Thymus (tissue), 11 donors: Measurements from ENCODE around the gene ETFBKMT. TPM values are rescaled to one million over a fixed set of nuclear protein-coding genes. Genes with fewer than 3 reads are reported as not detected.
A peak's percentile ranks its signal among the peaks of the same experiment; 100 is the strongest.

Experiments
- DNase-seq, 9 donors: peaks; one replicate each; pipeline ENCODE4 v3.0.0-alpha.2; 2013; ENCODE audit warnings: low spot score in 9 of 9, low read depth in 6 of 9, missing footprints in 1 of 9
- H3K27ac ChIP-seq, 2 donors: one replicate each; pipeline ENCODE4 v1.5.1; 2013; ENCODE audit warnings: control low read depth in 1 of 2, low read depth in 1 of 2, low read length in 1 of 2, mild to moderate bottlenecking in 1 of 2, moderate library complexity in 1 of 2
- H3K27me3 ChIP-seq, 2 donors: one replicate each; pipeline ENCODE4 v1.5.1; 2013; ENCODE audit warnings: low read length in 1 of 2; ENCODE audit not compliant: control insufficient read depth in 2 of 2, insufficient read depth in 1 of 2
- H3K36me3 ChIP-seq, 2 donors: one replicate each; pipeline ENCODE4 v1.5.1; 2013; ENCODE audit warnings: low read length in 1 of 2, mild to moderate bottlenecking in 1 of 2, moderate library complexity in 1 of 2; ENCODE audit not compliant: control insufficient read depth in 2 of 2, insufficient read depth in 2 of 2
- H3K4me1 ChIP-seq, 2 donors: one replicate each; pipeline ENCODE4 v1.5.1; 2013; ENCODE audit warnings: low read length in 2 of 2; ENCODE audit not compliant: control insufficient read depth in 2 of 2, insufficient read depth in 2 of 2
- H3K4me3 ChIP-seq, 2 donors: one replicate each; pipeline ENCODE4 v1.5.1; 2013; ENCODE audit warnings: low read length in 2 of 2, control low read depth in 1 of 2, mild to moderate bottlenecking in 1 of 2
- H3K9me3 ChIP-seq, 2 donors: one replicate each; pipeline ENCODE4 v1.5.1; 2013; ENCODE audit warnings: low read length in 1 of 2, mild to moderate bottlenecking in 1 of 2; ENCODE audit not compliant: control insufficient read depth in 2 of 2, insufficient read depth in 1 of 2
- WGBS: extraction: QIAGEN DNeasy Blood & Tissue Kit; methylation state at CpG from one replicate; pipeline ENCODE4 v1.1.7; 2013; 5-methylcytosine and 5-hydroxymethylcytosine counted together
- polyA plus RNA-seq: library from polyadenylated mRNA; stranded (reverse); fragments of 200-250 nt; gene quantifications from one replicate; pipeline ENCODE4 v1.2.3, GENCODE V29; 2013
- total RNA-seq: library from RNA; stranded (reverse); fragments of 120-200 nt; gene quantifications from one replicate; pipeline ENCODE4 v1.2.4, GENCODE V29; 2013
- donor health status: healthy.

ETFBKMT gene
- total and polyA plus RNA-seq, 2 donors, result 0.94 to 1.5 TPM

- Histone ChIP-seq H3K27me3 (no peaks in the 10 kb centered on the region), H3K4me3 (no peak overlapping the region), H3K36me3 (no peaks in the 10 kb centered on the region), H3K9me3 (peaks cover 0 to 3% of the 10 kb centered on the region in 2 donors), H3K4me1 (no peaks in the 10 kb centered on the region), H3K27ac (no peak overlapping the region)
- 93% methylated on average over 16 of the region's 16 CpGs for WGBS
- DNase-seq, result peak in 1 of 9 donors; percentile 13
These were observed 29.4 kb upstream of the ETFBKMT start for GRCh38 chr12:31629756-31630732.

- DNase-seq, result no peak
- Histone ChIP-seq H3K27me3 (no peaks in the 10 kb centered on the region), H3K9me3 (peaks cover 0 to 3% of the 10 kb centered on the region in 2 donors), H3K36me3 (no peaks in the 10 kb centered on the region), H3K4me1 (no peaks in the 10 kb centered on the region), H3K4me3 (no peak overlapping the region), H3K27ac (no peak overlapping the region)
- 96% methylated on average over 6 of the region's 6 CpGs for WGBS
These were observed 28.3 kb upstream of the ETFBKMT start for GRCh38 chr12:31631023-31631724.

- Histone ChIP-seq H3K36me3 (no peaks in the 10 kb centered on the region), H3K27me3 (no peaks in the 10 kb centered on the region), H3K9me3 (peaks cover 0 to 3% of the 10 kb centered on the region in 2 donors), H3K4me1 (no peaks in the 10 kb centered on the region), H3K27ac (no peak overlapping the region), H3K4me3 (no peak overlapping the region)
- DNase-seq, result no peak
- WGBS, result 86% methylated on average over 12 of the region's 12 CpGs
These were observed 27.7 kb upstream of the ETFBKMT start for GRCh38 chr12:31631809-31632208.

- 98% methylated on average over 4 of the region's 4 CpGs for WGBS
- no peak overlapping the region for H3K4me3 ChIP-seq
These were observed 26.0 kb upstream of the ETFBKMT start for GRCh38 chr12:31633464-31633863.

GRCh38 chr12:31634620-31635019 lies 24.9 kb upstream of the ETFBKMT start:
- Histone ChIP-seq H3K9me3 (peaks cover 0 to 3% of the 10 kb centered on the region in 2 donors), H3K4me1 (no peaks in the 10 kb centered on the region), H3K4me3 (no peak overlapping the region), H3K27me3 (no peaks in the 10 kb centered on the region), H3K27ac (no peak overlapping the region), H3K36me3 (no peaks in the 10 kb centered on the region)
- WGBS, result 100% methylated on average over 1 of the region's 1 CpG
- no peak for DNase-seq

More at GRCh38 chr12:31633464-31633863, 26.0 kb upstream of the ETFBKMT start:
- H3K9me3 ChIP-seq, result peaks cover 0 to 3% of the 10 kb centered on the region in 2 donors
- no peak overlapping the region for H3K27ac ChIP-seq
- no peaks in the 10 kb centered on the region for H3K4me1 ChIP-seq
- H3K36me3 ChIP-seq, result no peaks in the 10 kb centered on the region
- H3K27me3 ChIP-seq, result no peaks in the 10 kb centered on the region
- DNase-seq, result no peak

- H3K27me3 ChIP-seq, result no peaks in the 10 kb centered on the region
- DNase-seq, result no peak
- no peaks in the 10 kb centered on the region for H3K36me3 ChIP-seq
- H3K4me1 ChIP-seq, result no peaks in the 10 kb centered on the region
- WGBS, result 92% methylated on average over 11 of the region's 11 CpGs
- H3K4me3 ChIP-seq, result no peak overlapping the region
- H3K9me3 ChIP-seq, result no peaks in the 10 kb centered on the region
- no peak overlapping the region for H3K27ac ChIP-seq
These were observed 17.9 kb upstream of the ETFBKMT start for GRCh38 chr12:31641509-31642090.

GRCh38 chr12:31644536-31644935 lies 15.0 kb upstream of the ETFBKMT start:
- 90% methylated on average over 8 of the region's 8 CpGs for WGBS

GRCh38 chr12:31645924-31646323 lies 13.6 kb upstream of the ETFBKMT start:
- Histone ChIP-seq H3K27me3 (no peaks in the 10 kb centered on the region), H3K36me3 (no peaks in the 10 kb centered on the region), H3K27ac (no peak overlapping the region), H3K4me3 (no peak overlapping the region), H3K9me3 (no peaks in the 10 kb centered on the region), H3K4me1 (no peaks in the 10 kb centered on the region)
- no peak for DNase-seq
- WGBS, result 77% methylated on average over 5 of the region's 5 CpGs

More at GRCh38 chr12:31644536-31644935, 15.0 kb upstream of the ETFBKMT start:
- Histone ChIP-seq H3K4me1 (no peaks in the 10 kb centered on the region), H3K9me3 (no peaks in the 10 kb centered on the region), H3K27me3 (no peaks in the 10 kb centered on the region), H3K4me3 (no peak overlapping the region), H3K27ac (no peak overlapping the region), H3K36me3 (no peaks in the 10 kb centered on the region)
- DNase-seq, result no peak

GRCh38 chr12:31647086-31647491 lies 12.4 kb upstream of the ETFBKMT start:
- H3K4me1 ChIP-seq, result no peaks in the 10 kb centered on the region
- no peaks in the 10 kb centered on the region for H3K9me3 ChIP-seq
- H3K4me3 ChIP-seq, result no peak overlapping the region
- no peak for DNase-seq
- H3K27me3 ChIP-seq, result no peaks in the 10 kb centered on the region
- no peaks in the 10 kb centered on the region for H3K36me3 ChIP-seq
- no peak overlapping the region for H3K27ac ChIP-seq
- 47% methylated on average over 7 of the region's 7 CpGs for WGBS
